Stimulated activated CD8-positive, alpha-beta memory T cell treated with anti-CD3 and anti-CD28 coated beads, Interleukin-2, amount 100 ng/mL, for 1 hour (primary cell): ENCODE data around the gene SGPL1.

Experiments used
- DNase-seq, 2 donors: peaks; one replicate each; pipeline ENCODE4 v3.0.0-alpha.2; 2020; ENCODE audit warnings: low read depth in 2 of 2

Gene SGPL1

GRCh38 chr10:70780370-70780760 is 35.4 kb upstream of the SGPL1 start:
- DNase-seq, result no peak

DNA sequence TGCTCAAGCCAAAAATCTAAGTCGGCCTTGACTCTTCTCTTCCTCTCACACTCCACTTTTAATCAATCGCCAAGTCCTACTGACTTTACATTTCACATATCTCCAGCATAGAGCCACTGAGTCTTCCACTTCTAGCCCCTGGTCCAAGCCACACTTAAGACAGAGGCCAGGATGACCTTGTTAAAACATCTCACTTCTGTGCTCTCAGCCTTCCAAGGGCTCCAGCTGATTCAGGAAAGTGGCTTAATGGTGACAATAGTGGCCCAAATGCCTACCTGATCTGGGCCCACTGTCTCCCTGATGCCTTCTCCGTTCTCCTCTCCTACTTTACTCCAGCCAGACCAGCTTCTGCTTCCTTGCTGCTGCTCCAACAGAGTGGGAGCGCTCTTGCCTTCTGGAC is 35.0 kb upstream of the SGPL1 start:
- no peak for DNase-seq

- DNase-seq, result no peak
Observed at GRCh38 chr10:70781461-70782051, 34.2 kb upstream of the SGPL1 start.

DNA sequence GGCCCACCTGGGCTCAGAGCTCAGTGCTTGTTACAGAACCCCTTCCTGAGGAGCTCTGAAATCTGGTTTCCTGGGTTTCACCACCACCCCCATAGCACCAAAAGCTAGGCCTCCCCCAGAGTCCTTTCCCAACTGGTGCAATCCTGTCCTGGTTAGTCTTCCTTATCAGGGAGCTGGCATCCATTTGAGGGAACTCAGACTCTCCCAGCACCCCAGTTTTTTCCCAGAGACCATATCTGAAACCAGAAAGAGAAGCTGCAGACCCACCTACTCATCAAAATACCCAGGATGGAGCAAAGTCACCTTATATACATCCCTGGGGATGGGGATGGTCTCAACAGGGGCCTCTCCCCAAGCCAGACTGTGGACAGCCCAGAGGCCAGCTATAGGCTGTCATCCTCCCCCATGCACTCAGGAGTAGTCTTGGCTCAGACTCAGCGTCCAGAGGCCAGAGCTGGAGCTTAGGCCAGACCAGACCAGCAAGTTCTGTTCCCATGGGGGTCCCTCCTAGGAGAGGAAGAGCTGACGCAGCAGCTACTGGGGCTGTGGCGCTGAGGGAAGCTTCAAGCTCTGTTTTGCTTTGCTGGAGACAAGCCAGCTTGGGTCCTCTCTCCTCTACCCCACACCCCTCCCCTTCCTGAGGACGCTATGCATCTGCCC is 33.5 kb upstream of the SGPL1 start:
- DNase-seq, result no peak

DNA sequence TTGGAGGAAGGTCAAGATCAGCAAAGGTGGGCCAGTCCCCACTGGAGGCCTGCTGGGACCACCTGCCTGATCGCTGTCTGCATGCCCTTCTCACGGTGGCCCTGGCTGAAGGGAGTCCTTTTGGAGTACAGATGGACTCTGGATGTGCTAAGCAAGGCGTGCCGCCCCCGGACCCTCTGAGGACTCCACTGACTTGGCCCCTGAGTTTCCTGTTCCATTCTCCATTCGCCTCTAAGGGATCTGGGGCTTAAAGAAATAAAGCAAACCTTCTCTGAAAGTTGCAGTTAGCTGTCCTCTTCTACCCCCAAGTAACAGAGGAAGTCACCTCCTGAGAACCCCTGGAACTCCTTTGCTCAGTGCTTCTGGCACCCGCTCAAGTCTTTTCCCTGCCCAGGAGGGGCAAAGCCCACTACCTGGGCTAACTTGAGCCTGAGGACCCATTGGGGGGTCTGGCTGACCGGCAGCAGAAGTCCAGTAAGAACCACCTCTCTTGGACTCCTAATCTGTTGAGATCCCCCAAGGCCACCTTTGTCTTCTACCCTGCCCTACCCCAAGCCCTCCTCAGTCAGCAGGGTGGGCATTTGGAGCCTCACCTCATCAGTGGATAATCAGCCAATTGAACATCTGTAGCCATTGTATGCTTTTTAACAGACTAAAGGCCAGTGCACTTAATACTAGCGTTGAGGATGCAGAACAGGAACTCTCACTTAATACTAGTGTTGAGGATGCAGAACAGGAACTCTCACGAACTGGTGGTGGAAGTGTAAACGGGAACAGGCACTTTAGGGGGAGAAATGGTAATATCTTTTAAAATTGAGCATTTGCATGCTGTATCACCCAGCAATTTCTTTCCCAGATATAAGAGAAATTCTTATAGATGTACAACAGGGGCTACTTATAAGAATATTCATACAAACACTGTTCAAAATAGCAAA is 32.7 kb upstream of the SGPL1 start:
- DNase-seq, result no peak

DNA sequence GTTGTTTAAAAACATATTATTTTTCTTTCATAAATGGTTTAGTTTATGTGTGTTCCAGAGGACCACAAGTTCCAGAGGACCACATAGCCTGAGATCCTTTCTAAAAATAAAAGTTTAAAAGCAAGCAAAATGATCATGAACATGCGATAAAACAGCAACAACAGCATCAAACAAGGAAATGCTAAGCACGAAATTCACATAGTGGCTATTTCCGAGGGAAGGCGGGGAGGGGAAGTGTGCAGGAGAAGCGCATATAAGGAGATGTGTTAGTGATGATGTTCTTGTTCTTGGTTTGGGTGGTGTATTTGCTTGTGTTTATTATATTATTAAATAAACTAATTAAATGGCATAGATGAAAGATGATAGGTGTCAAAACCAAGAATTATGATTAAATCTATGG is 31.7 kb upstream of the SGPL1 start:
- no peak for DNase-seq

- DNase-seq, result no peak
Observed at GRCh38 chr10:70784471-70784870, 31.3 kb upstream of the SGPL1 start.

DNA sequence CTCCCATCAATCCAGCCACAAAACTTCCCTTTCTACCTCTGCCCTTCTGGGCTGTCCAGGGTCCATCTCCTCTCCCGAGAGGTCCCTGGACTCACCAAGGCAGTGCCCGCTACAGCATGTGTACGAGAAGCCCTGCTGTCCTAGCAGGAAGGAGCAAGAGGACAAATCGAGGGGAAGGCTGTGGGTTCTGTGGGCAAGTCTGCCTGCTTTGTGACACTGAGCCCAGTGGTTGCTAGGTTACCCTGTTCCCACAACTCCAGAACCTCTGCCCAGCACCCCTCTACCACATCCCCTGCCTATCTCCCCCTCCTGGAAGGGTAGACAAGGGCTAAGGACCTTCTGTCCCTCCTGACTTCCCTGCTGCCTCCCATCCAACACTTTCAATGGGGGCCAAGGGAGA is 30.6 kb upstream of the SGPL1 start, which contains the start of gene TBATA:
Gene TBATA (minus strand): TSS at position 188 of the 400 bp plus-strand sequence. CDS start 1,998 bp downstream, outside the sequence.
- no peak for DNase-seq

- no peak for DNase-seq
Observed at GRCh38 chr10:70786799-70787415, 28.8 kb upstream of the SGPL1 start.

DNA sequence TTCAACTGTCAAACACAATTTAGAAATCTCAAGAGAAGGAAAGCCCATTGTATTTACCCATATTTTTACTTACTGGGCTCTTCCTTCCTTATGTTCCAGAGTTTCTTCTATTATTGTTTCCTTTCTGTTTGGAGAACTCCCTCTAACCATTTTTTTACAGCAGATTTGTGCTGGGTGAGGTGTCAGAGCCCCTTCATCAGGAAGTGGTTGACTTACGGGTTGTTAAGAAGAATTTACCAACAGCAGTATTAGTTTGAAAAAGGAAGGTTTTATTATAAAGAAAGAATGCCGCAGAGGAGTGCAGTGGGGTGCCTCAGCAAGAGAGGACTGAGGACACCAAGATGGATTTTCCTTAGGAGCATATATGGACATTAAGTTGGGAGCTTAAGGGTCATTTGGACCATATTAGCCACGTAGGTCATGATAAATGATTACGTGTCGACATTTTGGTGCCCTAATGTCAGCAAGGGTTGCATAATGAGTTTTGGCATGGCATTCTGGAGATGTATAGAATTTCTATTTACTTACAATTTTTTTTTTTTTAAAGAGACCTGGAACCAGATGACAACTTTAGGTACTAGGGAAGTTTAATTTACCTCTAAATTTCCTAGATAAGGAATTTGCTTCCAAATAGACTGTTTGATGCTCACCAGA is 24.2 kb upstream of the SGPL1 start:
- DNase-seq, result no peak

DNA sequence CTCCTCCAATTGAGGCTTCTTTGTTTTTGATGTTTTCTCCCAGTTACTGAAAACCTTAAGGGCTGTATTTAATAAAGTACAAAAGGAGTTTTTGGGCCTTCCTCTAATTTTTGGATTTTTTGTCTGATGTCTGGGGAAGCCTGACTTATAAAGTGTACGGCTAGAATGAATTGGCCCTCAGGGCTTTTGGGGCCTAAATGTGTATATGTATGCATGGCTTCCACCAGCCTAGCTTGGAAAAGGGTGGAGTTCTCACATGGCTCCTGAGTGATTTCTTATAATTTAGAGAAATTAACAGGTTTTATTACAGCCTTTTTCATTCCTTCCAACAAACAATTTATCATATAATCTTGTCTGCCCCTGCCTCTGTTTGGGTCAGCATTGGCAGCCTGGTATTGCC is 20.1 kb upstream of the SGPL1 start:
- no peak for DNase-seq

DNA sequence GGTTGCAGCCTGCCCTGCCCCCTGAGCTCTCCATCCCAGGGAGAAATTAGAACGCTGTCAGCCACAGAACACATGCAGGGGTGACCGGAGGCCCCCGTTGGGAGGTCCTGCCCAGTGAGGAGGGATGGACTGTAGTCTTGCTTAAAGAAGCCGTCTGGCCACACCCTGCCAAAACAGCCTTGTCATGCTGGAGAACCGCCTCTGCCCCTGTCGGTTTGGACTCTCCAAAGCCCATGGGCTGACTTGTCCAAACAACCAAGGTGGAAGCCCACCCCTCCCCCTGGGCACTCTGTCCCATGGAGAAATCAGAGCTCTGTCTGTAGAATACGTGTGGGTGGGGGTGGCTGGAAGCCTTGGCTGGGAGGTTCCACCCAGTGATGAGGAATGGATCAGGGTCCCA is 17.9 kb upstream of the SGPL1 start:
- no peak for DNase-seq

- no peak for DNase-seq
Observed at GRCh38 chr10:70799124-70799523, 16.6 kb upstream of the SGPL1 start.

GRCh38 chr10:70801854-70802253 is 13.9 kb upstream of the SGPL1 start:
- DNase-seq, result no peak

DNA sequence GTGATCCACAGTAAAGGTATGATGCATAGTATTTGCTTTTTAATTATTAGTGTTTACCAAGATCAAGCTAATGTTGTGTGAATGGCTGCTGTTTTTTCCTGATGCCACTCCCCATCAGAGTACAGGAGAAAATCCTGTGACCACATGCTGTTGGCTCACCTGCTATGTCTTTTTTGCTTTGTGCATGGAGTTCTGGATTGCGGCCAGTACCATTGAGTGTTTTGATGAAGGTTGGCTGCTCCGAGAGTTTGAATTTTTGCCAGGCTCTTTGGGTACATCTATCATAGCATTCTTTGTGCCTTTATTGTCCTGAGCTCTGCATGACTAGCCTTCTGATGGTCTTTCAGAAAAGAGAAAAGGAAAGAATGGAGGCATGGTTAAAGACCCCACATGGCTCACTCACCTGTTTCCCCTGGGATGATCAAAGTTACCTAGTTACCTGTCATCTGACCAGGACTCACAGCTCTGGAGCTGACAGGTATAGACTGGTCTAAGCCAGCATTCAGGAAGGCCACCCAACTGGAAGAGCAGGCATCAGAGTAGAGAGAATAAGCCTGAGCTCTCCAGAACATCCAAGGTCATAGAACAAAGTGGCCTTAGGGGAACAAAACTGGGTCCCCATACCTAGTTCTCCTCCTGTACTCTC is 11.8 kb upstream of the SGPL1 start:
- no peak for DNase-seq

- no peak for DNase-seq
Observed at GRCh38 chr10:70804421-70804808, 11.3 kb upstream of the SGPL1 start.

DNA sequence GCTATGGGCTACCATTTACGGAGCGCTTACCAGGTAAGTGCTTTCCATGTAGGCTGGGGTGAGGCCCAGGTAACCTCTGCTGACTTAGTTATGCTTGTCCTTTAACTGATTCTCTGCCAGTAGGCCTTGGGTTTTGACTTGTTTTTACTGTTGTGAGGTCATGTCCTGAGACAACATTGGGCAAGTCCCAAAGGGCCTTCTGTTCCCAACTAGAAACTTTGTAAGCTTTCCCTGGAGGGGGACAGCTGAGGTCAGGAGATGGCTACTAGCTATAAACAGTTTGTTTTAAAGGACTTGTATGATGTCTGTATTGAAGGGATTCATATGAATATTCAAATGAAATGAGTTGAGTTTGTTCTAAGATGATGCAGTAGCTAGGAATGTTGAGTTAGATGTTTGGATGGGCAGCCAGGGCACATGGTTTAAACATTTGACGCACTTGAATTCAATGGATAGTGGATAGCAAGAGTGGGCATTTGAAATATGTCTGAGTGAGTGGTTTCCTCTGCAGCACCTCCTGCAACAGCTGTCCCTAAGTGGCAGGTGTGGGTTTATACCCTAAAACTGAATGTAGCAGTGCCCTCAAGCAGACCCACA is 10.0 kb upstream of the SGPL1 start:
- DNase-seq, result no peak

GRCh38 chr10:70806841-70807240 is 8.9 kb upstream of the SGPL1 start:
- no peak for DNase-seq

GRCh38 chr10:70807556-70807955 is 8.2 kb upstream of the SGPL1 start:
- DNase-seq, result no peak

DNA sequence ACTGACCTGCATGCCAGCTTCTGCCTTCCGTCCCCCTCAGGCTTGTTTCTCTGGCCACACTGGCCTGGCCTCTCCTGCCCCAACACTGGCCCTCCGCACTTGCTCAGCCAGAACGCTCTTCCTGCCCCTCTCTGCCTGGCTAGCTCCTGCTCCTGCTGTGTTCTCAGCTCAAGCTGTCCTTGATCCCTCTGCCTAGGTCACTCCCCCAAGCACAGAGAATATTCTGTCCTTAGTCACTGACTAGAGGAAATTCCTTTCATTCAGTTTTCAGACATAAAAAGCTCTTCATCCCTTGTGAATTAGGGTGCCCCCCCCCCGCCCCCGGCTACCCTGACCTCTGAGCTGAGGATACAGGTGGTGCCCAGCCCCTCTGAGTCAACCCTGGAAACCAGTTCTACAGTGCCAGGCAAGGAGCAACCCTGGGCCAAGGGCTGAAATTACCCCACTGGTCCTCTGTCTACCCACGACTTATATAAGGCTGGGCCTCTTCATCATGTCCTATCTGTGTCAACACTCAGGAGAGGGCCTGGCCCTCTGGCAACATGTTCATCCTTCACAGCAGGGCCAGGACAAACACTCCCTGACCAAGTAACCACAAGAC is 6.6 kb upstream of the SGPL1 start:
- DNase-seq, result no peak
